Endodermal cell (in vitro differentiated cells): ENCODE data around the gene TNFRSF21. TPM values are rescaled to one million over a fixed set of nuclear protein-coding genes. Genes with fewer than 3 reads are reported as not detected.

Experiments
- DNase-seq: peaks from one replicate; pipeline ENCODE4 v3.0.0-alpha.2; 2017
- H3K27ac ChIP-seq: 2 replicates; pipeline ENCODE4 v1.5.1; 2013; ENCODE audit warnings: mild to moderate bottlenecking, low read depth, low read length, moderate library complexity
- H3K27me3 ChIP-seq: 2 replicates; pipeline ENCODE4 v1.6.1; 2013; ENCODE audit warnings: mild to moderate bottlenecking, low read length, moderate library complexity; ENCODE audit not compliant: insufficient read depth, control insufficient read depth, poor library complexity, severe bottlenecking
- H3K36me3 ChIP-seq: 2 replicates; pipeline ENCODE4 v1.7.0; 2013; ENCODE audit warnings: mild to moderate bottlenecking, low read length, moderate library complexity; ENCODE audit not compliant: control insufficient read depth, insufficient read depth
- H3K4me1 ChIP-seq: one replicate; pipeline ENCODE4 v1.7.0; 2013; ENCODE audit warnings: low read length; ENCODE audit not compliant: control insufficient read depth, insufficient read depth
- H3K4me3 ChIP-seq: 2 replicates; pipeline ENCODE4 v1.5.1; 2013; ENCODE audit warnings: mild to moderate bottlenecking, low read length, moderate library complexity
- H3K9ac ChIP-seq: 2 replicates; pipeline ENCODE4 v1.6.1; 2013; ENCODE audit warnings: mild to moderate bottlenecking, low read length, moderate library complexity; ENCODE audit not compliant: poor library complexity, severe bottlenecking; ENCODE audit errors: extremely low read depth
- H3K9me3 ChIP-seq: 2 replicates; pipeline ENCODE4 v1.6.1; 2013; ENCODE audit warnings: mild to moderate bottlenecking, low read length, moderate library complexity; ENCODE audit not compliant: control insufficient read depth
- H3K27ac Mint-ChIP-seq: 2 replicates; pipeline ENCODE4 v1.8.0; 2020; ENCODE audit warnings: mixed read lengths
- H3K27me3 Mint-ChIP-seq: 2 replicates; pipeline ENCODE4 v1.8.0; 2021; ENCODE audit warnings: mild to moderate bottlenecking, mixed read lengths; ENCODE audit not compliant: insufficient read depth
- H3K36me3 Mint-ChIP-seq: 2 replicates; pipeline ENCODE4 v1.8.0; 2020; ENCODE audit warnings: low read depth, mixed read lengths
- H3K4me1 Mint-ChIP-seq: 2 replicates; pipeline ENCODE4 v1.8.0; 2020; ENCODE audit warnings: mixed read lengths
- H3K4me3 Mint-ChIP-seq: 2 replicates; pipeline ENCODE4 v1.8.0; 2020; ENCODE audit warnings: mild to moderate bottlenecking, moderate library complexity, mixed read lengths
- H3K9me3 Mint-ChIP-seq: 2 replicates; pipeline ENCODE4 v1.8.0; 2020; ENCODE audit warnings: mild to moderate bottlenecking, mixed read lengths
- CTCF ChIP-seq: fragments of 200-600 bp; sonication (generic); conservative IDR thresholded peaks from 2 replicates; pipeline ENCODE4 v1.5.0; 2021; ENCODE audit warnings: antibody characterized with exemption, mild to moderate bottlenecking
- WGBS, 2 experiments: methylation state at CpG; one replicate each; pipeline versions ENCODE4 v1.1.5 to v1.1.7; 2013; ENCODE audit warnings: missing lambda C conversion rate in 2 of 2, mixed read lengths in 1 of 2; ENCODE audit not compliant: insufficient coverage in 1 of 2, insufficient read length in 1 of 2; 5-methylcytosine and 5-hydroxymethylcytosine counted together
- total RNA-seq, 2 donors: library from RNA; stranded (reverse); fragmentation: NEBNext Ultra II Directional in 1 of 2; extraction: Animal tissue kit (Norgen Biotek cat#: 25700) in 1 of 2; gene quantifications; 2 replicates in 1 of 2; 3 replicates in 1 of 2; pipeline ENCODE4 v1.2.1, GENCODE V29; 2021

The TNFRSF21 gene
- total RNA-seq, 2 donors from 2014 or later: 63.3 to 93.2 TPM

GRCh38 chr6:47247227-47247797 is 62.4 kb downstream of the TNFRSF21 start:
- Mint-ChIP-seq H3K27me3 (no peaks in the 10 kb centered on the region), H3K36me3 (peaks cover 37% of the 10 kb centered on the region), H3K4me3 (no peak overlapping the region), H3K9me3 (no peaks in the 10 kb centered on the region), H3K27ac (no peak overlapping the region), H3K4me1 (peaks cover 49% of the 10 kb centered on the region)
- no peak for DNase-seq
- H3K4me1 ChIP-seq: peaks cover 20% of the 10 kb centered on the region
- 86 to 93% methylated on average over 2 of the region's 2 CpGs for WGBS, 2 experiments
- no peak overlapping the region for H3K4me3 ChIP-seq
- TF ChIP-seq CTCF: no peak
- peaks cover 92% of the 10 kb centered on the region for H3K36me3 ChIP-seq
- H3K9ac ChIP-seq: no peak overlapping the region
- no peaks in the 10 kb centered on the region for H3K9me3 ChIP-seq
- no peaks in the 10 kb centered on the region for H3K27me3 ChIP-seq
- no peak overlapping the region for H3K27ac ChIP-seq

- peaks cover 30% of the 10 kb centered on the region for H3K36me3 Mint-ChIP-seq
- no peak overlapping the region for H3K4me3 Mint-ChIP-seq
- DNase-seq: no peak
- no peak overlapping the region for H3K9ac ChIP-seq
- no peak overlapping the region for H3K27ac Mint-ChIP-seq
- H3K36me3 ChIP-seq: peaks cover 92% of the 10 kb centered on the region
- H3K9me3 ChIP-seq: no peaks in the 10 kb centered on the region
- H3K27me3 ChIP-seq: no peaks in the 10 kb centered on the region
- TF ChIP-seq CTCF: no peak
- no peak overlapping the region for H3K27ac ChIP-seq
- H3K4me1 Mint-ChIP-seq: peaks cover 47% of the 10 kb centered on the region
- peaks cover 13% of the 10 kb centered on the region for H3K4me1 ChIP-seq
- H3K27me3 Mint-ChIP-seq: no peaks in the 10 kb centered on the region
- WGBS, 2 experiments: 89 to 92% methylated on average over 1 to 2 of the region's 2 CpGs
- H3K9me3 Mint-ChIP-seq: no peaks in the 10 kb centered on the region
- H3K4me3 ChIP-seq: no peak overlapping the region
Observed at GRCh38 chr6:47246551-47246950, 63.2 kb downstream of the TNFRSF21 start.

- H3K4me1 ChIP-seq: peaks cover 13% of the 10 kb centered on the region
- Mint-ChIP-seq H3K27me3 (no peaks in the 10 kb centered on the region), H3K9me3 (no peaks in the 10 kb centered on the region), H3K36me3 (peaks cover 26% of the 10 kb centered on the region), H3K4me1 (peaks cover 42% of the 10 kb centered on the region), H3K27ac (no peak overlapping the region), H3K4me3 (no peak overlapping the region)
- WGBS, 2 experiments: 89 to 90% methylated on average over 1 to 2 of the region's 2 CpGs
- no peak overlapping the region for H3K27ac ChIP-seq
- no peak overlapping the region for H3K4me3 ChIP-seq
- no peak overlapping the region for H3K9ac ChIP-seq
- no peaks in the 10 kb centered on the region for H3K27me3 ChIP-seq
- H3K9me3 ChIP-seq: no peaks in the 10 kb centered on the region
- H3K36me3 ChIP-seq: peaks cover 92% of the 10 kb centered on the region
- TF ChIP-seq CTCF: no peak
- no peak for DNase-seq
Observed at GRCh38 chr6:47245745-47246371, 63.8 kb downstream of the TNFRSF21 start.
